HG03060 (cell line): Measurements from ENCODE around the gene SSU72.
"Not testable (repeated sequence)": the region's sequence is repeated elsewhere in the genome, so short reads cannot be mapped to it uniquely, and the experiment has no call there.

Experiments used
- ATAC-seq: cut with Tn5 transposase; IDR thresholded peaks from one replicate; pipeline ENCODE4 v1.9.1; 2021; ENCODE audit warnings: low read depth, moderate number of reproducible peaks; ENCODE audit not compliant: unreplicated experiment

SSU72 gene

DNA sequence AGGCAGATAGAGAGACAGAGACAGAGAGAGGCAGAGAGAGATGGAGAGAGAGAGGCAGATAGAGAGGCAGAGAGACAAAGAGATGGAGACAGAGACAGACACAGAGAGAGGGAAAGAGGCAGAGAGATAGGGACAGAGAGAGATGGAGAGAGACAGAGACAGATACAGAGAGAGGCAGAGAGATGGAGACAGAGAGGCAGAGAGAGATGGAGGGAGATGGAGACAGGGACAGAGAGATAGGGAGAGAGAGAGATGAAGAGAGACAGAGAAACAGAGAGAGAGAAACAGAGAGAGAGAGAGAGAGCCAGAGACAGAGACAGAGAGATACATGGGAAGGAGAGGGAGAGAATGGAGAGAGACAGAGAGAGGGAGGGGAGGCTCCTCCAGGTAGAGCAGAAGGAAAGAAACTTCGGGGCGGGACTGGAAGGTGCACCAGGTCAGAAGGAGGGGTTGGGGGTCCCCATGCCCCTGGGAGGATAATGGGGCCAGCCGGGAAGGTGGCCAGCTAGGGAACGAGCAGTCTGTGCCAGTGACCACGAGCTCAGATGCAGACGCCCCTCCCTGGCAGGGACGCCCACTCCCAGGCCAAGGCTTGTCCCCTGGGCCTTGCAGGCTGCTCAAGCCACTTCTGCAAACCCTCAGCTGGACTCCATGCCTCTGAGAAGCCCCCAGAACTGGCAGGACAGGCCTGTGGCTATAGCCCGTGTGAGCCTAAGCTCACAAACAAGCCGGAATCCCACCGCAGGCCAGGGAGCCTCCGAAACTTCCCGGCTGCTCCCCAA is 22.0 kb upstream of the SSU72 start:
- ATAC-seq = no peak

DNA sequence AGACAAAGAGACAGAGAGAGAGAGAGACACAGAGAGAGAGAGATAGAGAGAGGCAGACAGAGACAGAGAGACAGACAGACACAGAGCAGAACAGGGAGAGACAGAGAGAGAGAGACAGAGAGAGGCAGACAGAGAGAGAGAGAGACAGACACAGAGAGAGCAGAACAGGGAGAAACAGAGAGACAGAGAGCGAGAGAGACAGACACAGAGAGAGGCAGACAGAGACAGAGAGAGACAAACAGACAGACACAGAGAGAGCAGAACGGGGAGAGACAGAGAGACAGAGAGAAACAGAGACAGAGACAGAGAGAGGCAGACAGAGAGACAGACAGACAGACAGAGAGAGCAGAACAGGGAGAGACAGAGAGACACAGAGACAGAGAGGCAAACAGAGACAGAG is 20.7 kb upstream of the SSU72 start:
- not testable (repeated sequence) for ATAC-seq

DNA sequence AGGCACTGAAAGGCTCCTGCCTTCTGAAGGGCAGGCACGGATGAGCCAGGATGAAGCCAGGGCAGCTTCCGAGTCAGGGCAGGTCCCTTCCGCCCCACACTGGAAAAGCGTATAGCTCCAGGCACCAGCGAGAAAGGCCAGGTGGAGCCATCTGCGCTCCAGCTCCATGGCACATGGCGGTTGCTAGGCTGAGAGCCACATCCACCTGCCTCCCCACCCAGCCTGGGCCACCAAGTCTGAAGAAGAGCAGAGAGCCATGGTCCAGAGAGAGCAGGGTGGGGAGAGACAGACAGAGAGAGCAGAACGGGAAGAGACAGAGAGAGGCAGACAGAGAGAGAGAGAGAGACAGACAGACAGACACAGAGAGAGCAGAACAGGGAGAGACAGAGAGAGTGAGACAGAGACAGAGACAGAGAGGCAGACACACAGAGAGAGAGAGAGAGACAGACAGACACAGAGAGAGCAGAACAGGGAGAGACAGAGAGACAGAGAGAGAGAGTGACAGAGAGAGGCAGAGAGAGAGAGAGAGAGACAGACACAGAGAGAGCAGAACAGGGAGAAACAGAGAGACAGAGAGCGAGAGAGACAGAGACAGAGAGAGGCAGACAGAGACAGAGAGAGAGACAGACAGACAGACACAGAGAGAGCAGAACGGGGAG is 20.1 kb upstream of the SSU72 start:
- no peak for ATAC-seq

DNA sequence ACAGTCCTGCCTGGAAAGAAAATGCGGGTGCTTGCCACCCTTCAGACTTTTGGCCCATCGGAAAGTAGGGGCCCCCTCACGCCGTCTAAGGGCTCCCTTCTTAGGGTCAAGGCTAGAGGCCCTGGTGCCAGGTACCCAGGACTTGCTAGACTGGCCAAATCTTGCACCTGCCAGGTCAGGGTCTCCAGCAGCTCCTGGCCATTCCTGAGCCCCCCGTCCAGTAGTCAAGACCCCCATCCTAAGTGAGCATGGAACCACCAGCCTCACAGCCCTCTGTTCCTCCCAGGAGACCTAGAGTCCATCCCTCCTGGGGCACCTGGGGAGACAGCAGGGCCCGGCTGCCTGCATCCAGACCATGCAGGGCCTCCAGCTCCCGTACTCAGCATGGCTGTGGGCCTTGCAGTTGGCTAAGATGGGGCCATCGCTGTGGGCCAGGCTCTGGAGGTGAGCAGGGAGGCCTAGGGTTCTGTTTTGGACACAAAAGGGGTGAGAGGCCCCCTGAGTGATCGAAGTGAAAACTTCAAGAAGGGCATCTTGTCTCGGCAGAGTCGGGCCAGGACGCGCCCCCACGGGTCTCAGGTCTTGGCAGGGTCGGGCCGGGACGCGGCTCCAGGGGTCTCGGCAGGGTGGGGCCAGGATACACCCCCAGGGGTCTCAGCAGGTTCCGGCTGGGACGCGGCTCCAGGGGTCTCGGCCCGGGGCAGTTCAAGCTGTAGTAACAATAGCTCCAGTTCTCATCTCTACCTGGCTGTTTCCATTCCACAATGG is 19.4 kb upstream of the SSU72 start:
- no peak for ATAC-seq

DNA sequence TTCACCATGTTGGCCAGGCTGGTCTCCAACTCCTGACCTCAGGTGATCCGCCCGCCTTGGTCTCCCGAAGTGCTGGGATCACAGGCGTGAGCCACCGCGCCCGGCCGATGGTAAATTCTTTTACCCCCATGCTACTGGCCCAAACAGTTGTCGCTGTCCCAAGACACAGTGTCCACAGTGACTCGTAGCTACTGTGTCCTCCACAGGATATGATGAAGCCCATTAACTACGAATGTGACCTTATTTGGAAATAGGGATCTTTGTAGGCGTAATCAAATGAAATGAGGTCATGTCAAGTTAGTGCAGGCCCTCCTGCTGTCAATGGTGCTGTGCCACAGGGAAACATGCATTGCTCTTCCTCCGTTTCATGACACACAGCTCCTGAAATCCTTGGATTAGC is 16.8 kb upstream of the SSU72 start:
- ATAC-seq = no peak

DNA sequence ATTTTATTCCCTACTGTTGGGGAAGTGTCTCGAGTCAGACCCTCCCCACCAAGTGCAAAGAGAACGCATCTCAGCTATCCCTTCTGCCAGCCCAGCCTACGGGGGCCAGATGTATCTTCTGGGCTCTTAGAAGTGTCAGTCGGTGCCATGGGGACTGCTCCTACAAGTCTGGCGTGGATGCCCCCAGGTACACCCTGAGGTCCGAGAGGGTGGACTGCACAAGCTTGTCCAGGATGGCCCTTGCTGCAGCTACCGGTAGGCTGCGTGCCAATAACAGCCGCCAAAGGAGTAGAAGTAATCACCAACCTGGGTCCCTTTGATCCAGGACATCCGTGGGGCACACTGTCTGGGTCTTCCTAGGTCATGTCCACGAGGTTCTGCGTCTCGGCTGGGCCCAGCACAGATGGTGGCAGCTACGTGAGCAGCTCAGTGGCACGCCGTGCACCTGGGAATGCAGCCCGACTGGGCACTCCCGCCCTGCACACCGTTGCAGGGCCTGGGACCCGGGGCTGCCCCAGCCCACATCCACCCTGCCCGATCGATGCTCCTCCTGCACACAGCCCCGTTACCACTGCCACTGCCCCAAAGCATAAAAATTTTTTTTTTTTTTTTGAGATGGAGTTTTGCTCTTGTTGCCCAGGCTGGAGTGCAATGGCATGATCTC is 8.8 kb upstream of the SSU72 start:
- no peak for ATAC-seq

DNA sequence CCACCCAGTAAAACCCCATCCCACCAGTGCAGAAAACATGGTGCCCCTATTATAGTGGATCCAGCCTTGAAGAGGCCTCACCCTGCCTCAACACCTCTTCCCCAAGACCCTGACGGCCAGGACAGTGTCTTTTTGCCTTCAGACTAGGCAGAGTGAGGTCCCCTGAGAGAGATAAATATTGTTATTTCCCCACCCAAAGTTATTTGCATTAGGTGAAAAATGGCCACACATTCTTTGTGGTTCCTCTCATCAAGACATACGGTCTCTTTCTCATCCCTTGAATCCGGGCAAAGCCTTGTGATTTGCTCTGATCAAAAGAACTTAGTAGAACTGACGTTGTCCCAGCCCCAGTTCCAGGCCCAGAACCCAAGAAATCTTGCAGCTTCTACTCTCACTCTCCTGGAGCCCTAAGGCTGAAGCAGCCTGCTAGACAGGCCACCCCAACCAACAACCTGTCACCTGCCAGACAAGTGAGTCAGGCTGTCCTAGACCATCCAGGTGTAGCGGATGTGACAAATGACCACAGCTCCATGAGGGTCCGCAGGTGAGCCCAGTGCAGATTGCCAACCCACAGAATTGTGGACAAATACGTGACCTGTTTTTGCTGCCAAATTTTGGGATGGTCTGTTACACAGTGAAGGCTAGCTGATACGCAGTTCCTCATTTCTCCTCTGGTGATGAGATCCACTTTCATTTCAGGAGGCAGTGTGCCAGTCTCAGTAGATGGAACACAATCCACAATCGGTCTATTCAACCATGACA is 8.1 kb upstream of the SSU72 start:
- no peak for ATAC-seq

DNA sequence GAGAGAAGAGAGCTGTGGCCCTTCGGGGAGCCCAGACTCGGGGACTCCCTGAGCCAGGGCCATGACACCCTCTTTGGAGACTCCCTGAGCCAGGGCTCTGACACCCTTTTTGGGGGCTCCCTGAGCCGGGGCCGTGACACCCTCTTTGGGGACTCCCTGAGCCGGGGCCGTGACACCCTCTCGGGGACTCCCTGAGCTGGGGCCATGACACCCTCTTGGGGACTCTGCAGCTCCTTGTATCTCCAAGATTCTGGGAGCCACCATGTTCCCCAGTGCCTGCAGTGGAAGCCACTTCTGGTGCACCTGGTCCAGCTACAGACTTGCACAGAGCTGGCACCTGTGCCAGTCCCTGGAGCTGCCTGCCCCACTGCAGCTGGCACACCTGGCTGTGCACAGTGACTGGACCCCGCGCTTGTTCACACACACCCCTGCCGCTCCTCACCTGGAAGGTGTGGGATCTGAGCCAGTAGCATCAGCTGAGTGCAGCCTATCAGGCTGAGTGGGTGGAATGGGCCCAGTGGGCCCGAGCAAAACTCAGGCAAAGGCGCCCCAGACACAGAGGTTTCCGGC is 3.8 kb upstream of the SSU72 start:
- no peak for ATAC-seq

DNA sequence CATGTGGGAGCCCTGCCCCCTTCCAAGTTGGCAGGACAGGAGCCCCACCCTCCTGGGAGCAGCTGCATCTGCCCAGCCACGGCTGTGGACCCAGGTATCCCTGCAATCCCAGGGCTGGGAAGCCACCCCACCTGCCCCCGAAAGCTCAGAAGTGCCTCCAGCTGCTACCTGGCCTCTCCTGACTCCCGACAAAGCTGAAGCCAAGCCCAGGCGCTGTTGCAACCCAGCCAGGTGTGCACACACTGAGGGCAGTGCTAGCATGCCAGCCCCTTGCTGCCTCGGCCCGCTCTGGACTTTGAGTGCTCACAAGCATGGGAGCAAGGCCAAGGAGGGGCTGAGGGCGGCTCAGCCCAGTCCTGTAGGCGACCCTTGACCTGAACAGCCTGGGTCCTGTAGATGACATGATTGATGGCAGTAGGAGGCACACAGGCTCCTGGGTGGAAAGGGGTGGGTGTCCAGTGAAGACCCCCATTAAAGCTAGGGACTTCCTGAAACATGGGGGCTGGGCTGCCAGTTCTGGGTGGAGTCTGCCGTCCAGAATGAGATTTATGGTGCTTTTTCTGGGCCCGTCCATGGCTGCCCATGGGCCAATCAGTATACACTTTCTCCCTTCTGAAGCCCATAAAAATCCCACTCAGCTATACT is 2.8 kb upstream of the SSU72 start:
- ATAC-seq = no peak

DNA sequence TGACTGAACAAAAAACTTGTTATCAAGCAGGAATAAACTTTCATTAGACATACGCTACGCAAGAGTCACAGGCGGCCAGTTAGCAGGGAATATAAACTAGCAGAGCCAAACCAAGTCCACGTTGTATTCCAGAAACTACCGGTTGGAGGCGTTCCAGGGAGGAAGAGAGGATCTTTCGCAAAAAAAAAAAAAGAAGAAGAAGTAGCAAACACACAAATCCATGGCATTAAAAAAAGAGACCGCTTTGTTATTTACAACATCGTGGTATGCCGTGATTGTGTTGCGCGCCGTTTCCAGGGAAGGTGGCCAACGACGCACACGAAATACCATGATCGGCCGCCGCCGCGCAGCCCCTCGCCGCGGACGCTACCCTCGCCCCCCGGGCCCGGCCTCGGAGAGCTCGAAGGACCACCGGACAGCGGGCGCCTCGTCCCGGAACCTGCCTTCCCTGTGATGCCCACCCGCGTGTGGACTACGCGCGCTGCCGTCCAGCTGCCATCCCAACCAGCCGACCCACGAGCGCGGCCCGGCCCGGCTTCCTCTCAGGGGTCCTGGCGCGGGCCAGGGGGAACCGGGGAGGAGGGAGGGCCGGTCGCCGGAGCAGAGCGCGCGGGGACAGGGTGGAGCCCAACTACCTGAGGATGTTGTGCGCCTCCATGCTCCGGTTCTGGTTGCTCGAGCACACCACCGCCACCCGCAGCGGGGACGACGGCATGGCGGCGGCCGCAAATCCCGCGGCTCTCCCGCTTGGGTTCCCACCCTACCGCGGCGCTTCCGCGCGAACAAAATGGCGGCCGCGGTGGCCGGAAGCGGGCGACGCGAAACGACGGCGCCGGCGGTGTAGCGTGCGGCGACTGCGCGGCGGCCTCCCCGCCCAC is 581 bp downstream of the SSU72 start:
- peak; percentile 33 for ATAC-seq

DNA sequence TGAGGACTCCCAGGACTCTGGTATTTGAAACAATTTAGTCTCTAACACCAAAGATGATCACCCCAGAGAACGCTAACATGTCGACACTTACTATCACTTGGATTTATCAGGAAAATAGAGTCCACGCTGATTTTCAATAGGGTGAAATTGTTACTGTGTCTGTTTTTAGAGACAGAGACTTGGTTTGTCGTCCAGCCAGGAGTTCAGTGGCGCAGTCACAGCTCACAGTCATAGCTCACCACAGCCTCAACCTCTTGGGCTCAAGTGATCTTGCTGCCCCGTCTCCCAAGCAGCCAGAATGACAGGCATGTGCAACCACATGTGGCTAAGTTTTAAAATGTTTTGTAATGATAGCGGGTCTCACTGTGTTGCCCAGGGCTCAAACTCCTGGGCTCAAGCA is 5.3 kb downstream of the SSU72 start:
- no peak for ATAC-seq

DNA sequence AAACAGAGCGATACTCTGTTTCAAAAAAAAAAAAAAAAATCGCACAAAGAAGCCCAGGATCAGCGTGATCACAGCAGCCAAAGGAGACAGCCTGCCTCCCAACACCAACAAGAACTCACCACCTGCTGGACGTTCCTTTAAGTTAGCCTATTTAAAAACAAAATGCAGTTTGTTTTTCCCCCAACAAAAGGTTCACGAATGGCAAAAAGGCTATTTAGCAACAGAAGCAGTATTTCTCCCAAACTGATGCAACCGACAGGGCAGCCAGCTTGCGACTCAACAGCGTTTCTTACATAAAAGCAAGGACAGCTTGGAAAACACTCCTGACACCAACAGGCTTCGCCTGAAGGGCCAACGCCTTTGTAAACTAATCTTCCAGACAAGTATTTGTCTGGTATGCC is 6.8 kb downstream of the SSU72 start:
- no peak for ATAC-seq

DNA sequence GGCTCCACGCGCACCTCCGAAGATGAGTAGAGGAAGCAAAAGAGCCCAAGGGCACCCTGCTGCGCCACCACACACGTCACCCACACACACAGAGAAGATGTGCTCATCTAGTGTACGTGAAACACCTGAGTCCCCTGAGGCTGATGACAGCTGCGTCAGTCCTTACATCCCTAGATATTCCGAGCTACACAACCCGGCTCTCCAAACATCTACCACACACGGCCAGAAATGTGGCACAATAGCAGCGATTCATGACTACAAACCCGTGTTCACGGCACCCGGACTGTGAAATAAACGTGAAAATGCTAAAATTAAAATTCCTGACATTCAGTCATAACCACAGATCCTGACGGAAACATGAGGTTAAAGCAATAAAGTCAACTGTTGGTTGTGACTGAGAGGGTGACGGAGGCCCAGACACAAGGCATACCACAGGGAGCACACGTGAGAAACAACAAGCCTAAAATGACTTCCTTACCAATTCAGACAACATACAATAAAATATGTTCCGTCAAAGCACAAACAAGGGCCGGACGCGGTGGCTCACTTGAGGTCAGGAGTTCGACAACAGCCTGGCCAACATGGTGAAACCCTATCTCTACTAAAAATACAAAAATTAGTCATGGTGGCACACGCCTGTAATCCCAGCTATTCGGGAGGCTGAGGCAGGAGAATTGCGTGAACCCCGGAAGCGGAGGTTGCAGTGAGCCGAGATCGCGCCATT is 7.3 kb downstream of the SSU72 start:
- no peak for ATAC-seq

DNA sequence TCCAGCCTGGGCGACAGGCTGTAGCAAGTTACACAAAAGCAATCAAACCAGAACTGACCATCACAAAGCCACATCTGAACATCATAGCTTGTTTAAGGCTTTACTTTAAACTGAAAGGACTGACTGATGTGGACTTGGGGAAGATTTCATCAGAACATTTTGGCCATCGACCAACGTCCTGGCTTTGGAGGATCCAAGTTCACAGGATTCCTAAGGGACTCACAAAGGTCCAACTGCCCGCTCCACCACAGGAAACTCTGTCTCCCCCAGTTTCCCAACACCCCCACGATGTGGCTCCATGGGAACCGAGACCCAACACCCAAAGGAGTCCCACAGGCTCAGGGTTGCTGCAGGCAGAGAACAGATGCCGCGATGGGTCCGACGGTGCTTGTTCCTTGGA is 9.3 kb downstream of the SSU72 start:
- ATAC-seq = no peak

DNA sequence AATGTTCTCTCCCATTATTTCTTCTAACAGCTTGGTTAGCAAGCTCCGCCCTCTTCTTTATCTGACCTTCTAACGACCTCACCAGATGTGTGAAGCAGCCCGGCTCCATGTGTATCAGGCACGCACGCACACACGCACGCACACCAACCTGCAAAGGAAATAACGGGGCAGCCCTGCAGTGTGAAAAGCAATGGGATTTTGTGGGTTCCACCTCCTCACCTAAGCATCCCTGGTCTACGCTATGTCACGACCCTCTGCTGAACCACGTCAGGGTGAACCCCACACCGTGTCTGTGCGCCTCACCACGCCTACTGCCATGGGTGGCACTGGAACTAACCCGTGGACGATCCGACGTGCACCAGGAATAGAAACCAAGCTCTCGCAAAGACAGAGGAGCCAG is 10.4 kb downstream of the SSU72 start:
- no peak for ATAC-seq

DNA sequence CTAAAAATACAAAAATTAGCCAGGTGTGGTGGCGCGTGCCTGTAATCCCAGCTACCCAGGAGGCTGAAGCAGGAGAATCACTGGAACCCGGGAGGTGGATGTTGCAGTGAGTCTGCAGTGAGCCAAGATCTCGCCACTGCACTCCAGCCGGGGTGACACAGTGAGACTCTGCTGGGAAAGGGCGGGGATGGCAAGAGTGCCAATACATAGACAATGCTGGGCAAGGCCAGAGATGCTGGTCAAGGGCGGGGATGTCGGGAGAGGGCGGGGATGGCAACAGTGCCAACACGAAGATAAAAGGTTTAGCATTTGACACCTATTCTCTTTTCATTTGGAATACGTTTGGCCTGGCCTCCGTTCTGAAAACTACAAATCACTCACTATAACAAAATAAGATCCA is 11.0 kb downstream of the SSU72 start:
- ATAC-seq = no peak

DNA sequence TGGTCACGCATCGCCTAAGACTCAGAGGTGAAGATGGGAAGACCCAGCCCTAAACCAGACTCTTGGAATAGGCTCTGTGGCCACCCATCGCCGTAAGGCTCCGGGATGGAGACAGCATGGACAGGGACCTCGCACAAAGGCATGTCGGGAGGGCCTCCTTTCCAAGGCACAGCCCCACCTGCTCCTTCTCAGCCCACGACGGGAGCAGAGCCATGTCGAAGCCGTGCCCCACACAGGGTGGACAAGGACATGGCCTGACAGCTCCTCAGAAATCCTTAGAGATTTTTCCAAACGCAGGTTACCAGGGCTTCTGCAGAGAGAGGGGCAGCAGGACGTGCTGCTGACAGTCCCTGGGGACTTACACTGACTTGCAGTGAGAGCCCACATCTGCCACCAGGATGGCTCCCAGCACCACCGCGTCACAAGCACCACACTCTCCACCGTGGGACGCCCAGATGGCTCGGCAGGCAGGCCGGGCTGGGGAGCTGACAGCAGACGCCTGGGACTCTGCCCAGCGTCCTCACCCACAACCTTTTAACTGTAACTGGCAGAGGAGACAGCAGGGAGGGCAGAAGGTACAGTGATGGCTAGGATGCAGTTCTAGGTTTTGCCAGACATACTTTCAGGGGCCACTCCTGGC is 12.0 kb downstream of the SSU72 start:
- ATAC-seq = no peak
